NCI-H345 (cell line): Measurements from ENCODE around the gene LGALS3BP.

Source experiments
- DNase-seq: peaks from one replicate; lab custom pipeline; 2025; lab: John Stamatoyannopoulos, UW

The LGALS3BP gene

DNA sequence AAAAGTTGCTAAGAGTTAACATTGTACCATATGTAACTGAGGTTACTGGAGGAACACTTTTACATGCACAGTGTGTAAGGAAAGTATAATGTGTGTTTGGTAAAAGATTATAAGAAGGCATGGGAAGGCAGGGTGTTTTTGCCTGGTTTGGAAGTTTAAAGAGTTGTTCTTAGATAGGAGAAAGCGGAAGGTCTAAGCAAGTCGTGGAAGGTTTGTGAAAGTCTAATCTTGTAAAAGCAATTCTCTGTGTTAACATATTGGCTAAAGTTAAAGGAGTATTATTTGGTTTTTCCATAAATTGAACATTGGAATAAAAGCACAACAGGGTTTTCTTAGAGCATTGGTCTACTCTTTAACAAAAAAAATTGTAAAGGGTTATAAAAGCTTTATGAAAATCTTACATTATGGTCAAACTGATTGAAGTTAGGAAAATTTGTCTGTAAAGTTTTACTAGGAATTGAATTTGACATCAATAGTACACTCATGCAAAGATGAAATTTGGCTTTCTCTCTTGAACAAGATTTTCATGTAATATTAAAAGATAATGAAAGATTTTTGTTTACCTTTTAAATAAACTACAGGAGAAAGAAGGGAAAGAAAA, 34.5 kb upstream of the LGALS3BP start:
- no peak for DNase-seq

DNA sequence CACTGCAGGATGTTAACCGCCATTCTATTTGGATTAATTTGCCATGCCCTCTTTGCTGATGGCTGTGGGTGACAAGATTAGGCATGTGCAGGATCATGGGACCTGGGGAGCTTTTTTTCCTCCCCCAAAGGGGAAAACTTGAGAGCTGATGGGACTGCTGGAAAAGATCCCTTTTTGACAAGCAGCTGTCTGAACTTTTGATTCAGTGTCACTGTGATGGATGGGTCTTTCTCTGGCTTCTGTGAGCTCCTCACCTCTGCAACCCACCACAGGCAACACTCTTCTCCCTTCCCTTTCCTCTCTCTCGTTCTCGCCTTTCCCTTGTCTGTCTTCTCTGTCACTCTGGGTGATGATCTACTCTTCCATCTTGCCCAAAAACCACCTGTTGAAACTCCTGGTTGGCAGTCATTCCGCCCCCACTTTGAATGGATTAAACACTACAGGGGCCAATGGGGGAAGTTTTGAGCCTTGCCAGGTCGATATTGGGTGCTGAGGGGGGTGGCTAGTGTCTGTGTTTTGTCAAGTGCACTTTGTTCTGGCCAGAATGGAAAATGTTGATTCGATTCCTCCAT, 32.9 kb upstream of the LGALS3BP start:
- DNase-seq, result no peak

DNA sequence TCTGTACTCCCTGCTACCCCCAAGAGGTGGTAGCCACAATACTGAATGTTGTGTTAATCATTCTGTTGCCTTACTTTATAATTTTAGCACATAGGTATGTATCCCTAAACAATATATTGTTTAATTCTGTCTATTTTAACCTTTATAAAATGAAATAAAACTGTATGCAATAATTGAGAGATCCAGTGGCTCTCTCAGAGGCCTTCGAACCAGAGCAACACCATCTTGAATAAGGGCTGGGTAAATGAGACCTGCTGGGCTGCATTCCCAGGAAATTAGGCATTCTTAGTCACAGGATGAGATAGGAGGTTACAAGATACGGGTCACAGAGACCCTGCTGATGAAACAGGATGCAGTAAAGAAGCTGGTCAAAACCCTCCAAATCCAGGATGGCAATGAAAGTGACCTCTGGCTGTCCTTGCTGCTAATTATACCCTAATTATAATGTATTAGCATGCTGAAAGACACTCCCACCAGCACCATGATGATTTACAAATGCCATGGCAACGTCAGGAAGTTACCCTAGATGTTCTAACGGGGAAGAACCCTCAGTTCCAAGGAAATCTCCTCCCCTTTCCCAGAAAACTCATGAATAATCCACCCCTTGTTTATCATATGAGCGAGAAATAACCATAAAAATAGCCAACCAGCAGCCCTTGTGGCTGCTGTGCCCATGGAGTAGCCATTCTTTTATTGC, 31.9 kb upstream of the LGALS3BP start:
- no peak for DNase-seq

DNA sequence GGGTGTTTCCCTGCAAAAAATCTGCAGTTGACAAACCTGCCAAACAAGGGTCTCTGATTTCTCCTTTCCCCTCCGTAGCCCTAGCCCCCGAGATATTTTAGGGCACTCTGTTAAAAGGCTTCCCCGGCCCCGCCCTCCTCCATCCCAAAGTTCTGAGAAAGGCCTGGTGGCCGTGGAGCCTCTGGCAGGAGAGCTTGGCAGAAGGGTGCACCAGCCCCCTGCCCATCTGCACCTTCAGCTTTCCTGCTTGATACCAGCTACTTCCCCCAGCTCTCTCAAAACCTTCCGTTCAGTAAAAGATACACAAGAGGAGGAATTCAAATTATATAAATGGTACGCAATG, 30.6 kb upstream of the LGALS3BP start:
- DNase-seq, result no peak

DNA sequence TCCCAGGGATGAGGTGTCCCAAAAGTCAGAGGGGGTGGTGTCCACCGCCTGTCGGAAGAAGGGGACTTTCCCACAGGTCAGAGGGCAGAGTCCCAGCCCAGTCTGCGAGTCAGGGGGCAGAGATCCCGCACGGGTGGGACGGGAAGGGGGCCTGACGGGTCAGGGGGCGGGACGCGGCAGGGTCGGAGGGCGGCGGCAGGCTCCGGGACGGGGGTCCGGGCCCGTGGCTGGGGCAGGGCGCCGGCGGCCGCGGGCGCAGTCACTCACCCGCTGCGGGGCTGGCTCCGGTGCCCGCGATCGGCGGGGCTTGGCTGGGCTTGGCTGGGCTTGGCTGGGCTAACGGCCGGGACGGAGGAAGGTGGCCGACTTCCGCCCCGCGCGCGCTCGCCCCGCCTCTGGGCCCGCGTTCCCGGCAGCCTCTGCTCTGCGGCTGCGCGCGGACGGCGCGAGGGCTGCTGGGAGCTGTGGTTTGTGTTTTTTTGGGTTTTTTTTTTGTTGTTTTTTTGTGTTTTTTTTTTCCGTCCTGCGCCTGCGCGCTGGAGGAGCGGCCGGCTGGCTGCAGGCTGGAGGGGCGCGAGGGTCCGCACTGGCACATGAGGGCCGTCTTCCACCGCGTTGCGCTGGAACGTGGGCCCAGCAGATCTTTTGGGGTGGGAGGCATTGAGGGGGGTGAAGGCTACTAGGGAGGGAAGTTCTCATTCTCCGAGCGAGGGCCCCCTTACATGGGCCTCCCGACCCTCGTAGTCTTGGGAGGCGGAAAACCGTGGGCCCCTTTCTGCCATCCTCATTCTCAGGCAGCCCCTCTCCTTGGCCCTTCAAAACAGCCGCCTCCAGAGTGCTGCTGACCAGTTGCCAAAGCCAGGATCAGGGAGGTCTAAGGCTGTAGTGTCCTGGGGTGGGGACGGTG, 29.9 kb upstream of the LGALS3BP start, which contains the start of gene CANT1:
Gene CANT1, minus strand, starts transcription at position 368 of the 907 bp plus-strand sequence. CDS start 12,142 bp downstream, outside the sequence.
- peak; percentile 84 for DNase-seq

DNA sequence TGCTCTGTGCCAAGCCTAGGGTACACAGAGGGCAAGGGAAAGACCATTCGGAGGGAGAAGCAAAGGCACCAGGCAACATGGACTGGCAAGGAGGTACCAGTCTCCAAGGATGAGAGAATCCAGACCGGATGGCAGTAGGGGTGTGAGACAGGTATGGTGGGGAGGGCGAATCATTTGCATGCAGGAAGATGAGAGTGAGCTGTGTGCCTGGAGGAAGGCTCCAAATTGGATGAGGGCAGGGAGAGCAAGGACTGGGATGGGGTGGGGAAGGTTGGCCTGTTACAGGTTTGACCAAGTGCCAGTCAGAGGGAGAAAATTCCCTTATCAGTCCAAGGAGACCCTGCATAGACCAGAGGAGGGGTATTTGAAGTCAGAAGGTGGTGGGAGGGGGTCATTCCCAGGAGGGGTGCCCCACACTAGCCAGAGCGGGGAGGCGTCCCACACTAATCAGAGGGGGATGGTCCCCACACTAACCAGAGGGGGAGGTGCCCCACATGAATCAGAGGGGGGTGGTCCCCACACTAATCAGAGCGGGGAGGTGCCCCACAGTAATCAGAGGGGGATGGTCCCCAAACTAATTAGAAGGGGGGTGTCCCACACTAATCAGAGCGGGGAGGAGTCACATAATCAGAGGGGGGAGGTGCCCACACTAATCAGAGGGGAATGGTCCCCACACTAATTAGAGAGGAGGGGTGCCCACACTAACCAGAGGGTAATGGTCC, 29.1 kb upstream of the LGALS3BP start:
- DNase-seq, result no peak

DNA sequence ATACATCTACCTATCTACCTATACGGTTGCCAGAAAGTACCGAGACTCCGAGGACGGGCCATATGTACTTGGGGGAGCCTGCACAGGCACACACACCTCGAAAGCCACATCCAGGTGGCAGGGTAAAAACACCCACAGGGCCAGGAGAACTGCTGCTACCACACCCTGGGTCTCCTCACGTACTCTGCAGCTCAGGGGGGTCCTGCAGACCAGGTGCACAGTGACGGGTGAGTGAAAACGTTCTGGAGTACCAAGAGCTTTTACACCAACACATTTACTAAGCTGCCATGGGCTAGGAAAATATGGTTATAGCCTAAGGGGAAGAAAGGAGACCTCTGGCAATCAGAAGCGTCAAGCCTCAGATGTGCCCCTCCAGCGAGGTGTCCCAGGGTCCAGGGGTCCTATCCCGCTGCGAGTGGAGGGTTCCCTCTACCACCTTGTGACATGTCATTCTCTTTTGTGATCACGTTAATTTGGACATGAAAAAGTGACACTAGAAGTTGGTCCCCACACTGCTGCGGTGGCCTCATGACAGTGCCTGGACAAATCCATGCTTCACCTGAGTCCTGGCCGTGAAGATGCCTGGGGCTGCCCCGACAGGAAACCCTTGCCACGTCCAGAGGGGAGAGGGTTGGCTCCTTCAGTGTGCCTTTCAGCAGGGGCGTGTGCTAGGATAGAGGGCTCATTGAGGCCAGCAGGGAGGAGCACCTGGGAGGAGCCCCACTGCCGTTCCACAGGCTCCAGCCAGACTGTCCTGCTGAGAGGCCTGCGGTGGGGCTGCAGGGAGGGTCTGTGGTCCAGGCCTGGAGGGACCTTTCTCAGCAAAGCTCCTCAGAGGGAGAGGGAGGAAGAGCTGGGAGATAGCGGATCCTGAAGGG, 28.0 kb upstream of the LGALS3BP start:
- DNase-seq, result no peak

DNA sequence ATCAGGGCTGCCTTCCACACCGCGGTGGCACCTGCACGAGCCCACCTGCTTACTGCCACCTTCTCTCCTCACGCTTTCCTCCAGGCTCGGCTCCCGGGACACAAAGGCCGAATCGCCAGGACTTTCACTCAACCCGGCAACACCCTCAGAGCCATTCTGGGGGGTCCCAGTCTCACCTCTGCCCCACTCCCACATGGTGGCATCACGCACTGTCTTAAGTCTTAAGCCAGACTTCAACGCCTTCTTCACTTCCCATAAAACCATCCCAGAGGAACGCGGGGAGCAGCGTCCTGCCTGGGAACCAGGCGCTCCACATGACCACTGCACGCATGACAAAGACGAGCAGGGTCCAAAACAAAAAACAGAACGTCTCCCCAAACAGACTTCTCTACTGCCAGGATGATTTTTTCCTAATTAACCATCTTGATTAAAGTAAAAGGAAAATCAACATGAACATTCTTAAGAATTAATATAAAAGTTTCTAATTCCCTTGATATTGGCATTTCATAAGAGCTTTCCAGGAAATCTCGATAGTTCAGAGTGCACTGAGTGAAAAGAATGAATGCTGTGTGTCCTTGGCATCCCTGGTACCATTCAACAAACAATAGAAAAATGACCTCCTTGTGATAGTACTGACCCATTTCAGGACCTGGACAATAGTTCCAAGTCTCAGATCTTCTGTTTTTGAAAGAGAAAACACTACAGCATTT, 27.2 kb upstream of the LGALS3BP start:
- no peak for DNase-seq

DNA sequence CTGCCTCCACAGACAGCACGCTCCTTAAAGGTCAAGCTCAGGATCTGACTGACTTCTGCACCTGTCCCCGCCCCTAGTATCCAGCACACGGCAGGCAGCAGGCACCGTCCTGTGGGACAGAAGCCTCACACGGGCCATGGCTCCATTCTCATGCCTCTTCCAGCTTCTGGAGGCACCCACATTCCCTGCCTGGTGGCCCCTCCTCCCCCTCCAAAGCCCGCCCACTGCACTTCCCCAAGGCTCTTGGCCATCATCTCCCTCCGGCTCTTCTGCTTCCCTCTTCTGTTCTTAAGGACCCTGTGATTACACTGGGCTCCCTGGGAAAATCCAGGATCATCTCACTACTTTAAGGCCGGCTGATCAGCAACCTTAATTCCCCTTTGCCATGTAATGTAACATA, 26.3 kb upstream of the LGALS3BP start:
- no peak for DNase-seq

DNA sequence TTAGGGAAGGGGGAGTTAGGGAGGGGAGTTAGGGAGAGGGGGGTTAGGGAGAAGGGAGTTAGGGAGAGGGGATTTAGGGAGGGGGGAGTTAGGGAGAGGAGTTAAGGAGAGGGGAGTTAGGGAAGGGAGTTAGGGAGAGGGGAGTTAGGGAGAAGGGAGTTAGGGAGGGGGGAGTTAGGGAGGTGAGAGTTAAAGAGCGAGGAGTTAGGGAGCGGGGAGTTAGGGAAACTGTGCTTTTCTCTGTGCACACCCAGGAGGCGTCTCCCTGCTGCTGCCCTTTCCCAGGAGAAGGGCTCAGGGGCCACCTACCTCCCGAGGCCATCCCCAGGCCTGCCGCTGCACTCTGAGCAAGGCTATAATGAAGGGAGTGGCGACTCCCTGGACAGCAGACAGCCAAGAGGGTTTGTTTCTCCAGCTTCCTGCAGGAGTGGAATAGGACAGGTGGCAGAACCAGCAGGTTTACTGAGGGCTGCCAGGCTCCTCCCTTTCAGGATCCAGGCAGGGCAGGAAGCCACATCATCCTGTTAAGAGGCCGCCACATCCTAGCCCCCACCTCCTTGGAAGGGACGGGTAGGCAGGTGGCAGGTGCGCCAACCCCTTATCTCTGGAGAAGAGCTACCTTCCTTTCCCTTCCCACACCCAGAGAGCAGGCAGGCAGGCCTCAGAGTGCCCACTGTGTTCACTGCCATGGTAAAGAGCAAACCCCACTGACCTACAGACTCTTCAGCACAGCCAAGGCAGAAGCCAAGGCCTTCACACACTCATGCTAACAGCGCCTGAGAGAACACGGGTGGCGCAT, 25.5 kb upstream of the LGALS3BP start:
- peak; percentile 95 for DNase-seq

DNA sequence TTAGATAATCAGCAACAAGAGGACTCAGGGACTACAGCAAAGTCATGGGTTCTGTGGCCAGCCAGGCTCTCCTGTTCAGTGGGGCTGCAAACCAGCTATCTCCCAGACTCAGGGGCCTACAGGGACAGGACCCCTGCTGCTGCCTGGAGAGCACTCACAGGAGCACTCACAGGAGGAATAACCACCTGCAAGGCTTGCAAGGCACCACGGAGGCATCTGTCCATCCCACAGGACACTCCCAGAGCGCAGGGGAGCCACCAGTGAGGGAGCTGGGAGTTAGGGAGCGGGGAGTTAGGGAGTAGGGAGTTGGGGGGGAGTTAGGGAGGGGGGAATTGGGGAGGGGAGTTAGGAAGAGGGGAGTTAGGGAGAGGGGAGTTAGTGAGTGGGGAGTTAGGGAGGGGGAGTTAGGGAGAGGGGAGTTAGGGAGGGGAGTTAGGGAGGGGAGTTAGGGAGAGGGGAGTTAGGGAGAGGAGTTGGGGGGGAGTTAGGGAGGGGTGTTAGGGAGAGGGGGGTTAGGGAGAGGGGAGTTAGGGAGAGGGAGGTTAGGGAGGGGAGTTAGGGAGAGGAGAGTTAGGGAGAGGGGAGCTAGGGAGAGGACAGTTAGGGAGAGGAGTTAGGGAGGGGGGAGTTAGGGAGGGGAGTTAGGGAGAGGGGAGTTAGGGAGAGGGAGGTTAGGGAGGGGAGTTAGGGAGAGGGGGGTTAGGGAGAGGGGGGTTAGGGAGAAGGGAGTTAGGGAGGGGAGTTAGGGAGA, 24.1 kb upstream of the LGALS3BP start:
- peak; percentile 34 for DNase-seq

DNA sequence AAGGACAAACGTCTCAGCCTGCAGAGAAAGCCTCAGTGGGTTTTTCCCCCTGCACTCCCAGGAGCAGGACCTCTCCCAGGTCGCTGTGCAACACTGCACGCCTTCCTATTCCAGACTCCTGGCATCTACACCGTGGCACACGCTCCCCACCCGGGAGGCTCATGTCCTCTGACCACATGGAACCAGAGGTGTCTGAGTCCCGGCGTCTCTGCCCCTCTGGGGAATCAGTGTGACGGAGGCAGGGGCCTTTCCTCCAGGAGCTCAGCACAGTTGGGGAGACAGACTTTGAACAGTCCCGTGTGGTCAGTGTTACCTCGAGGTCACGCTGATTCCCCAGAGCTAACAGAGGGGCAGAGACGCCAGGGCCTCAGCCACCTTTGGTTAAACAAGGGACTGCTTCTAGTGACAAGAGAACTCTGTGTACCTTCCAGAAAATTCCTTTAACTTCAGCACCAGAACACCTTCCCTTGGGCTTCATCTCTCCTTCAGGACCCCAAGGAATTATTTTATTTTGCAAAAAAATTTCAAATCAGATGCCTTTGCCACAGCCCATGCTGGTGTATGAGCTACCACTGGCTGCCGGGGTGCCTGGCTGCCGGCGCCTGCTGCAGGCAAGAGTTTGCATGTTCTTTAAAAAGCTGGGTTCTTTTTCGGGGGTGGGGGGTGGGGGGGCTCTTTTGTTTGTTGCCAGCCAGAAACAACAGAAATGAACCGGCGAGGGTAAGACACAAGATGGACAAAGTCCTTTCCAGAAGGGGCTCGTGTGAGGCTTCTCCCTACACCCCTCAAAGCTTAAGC, 23.3 kb upstream of the LGALS3BP start:
- DNase-seq, result no peak

DNA sequence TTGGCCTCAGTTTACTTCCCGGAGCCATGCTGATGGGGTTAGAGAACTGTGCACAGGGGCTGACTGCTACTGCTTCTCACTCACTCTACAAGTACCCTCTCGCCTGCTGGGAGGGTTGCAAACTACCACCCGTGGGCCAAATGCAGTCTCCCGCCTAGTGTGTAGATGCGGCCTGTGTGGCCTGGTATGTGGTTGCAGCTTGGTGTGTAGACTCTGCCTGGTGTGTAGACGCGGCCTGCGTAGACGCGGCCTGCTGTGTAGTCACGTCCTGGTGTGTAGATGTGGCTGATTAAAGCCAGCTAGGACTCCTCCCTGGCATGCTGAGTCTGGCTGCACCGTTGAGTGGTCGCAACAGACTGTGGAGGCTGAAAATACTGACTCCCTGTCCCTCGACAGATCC, 22.6 kb upstream of the LGALS3BP start:
- DNase-seq, result no peak

DNA sequence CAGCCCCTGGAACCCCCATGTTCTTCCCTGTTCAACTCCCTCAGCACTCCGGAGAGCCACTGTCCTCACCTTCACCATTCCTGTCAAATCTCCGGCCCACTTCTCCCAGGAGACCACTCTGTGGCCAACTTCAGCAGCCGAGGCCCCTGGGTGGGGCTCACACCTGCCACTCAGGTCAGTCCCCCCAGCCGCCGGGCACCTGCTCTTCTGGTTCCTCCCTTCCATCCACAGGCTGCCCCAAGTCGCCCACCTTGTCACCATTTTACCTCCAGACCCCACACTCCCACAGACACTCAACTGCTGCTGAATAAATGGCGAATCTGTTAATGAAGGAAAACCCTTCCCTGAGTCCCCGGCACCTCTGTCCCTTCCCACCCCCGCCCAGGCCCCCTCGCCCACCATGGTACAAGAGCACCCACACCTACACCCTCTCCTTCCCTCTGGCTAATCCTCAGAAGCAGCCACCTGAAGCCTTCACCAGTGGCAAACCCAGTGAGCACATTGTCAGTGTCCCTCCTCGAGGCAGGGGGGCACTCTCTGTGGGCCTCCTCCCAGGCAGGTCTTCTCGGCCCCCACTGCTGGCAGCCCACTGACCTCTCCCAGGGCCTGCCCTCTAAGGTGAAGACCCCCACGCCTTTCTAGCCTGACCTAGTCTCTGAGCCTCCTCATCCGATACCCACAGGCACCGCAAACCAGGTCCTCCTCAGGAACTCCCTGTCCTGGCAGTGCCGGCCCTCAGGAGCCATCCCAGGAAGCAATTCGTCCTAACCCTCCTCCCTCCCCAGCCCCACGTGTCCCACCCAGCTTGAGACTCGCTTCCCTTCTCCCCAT, 21.7 kb upstream of the LGALS3BP start:
- DNase-seq, result no peak

DNA sequence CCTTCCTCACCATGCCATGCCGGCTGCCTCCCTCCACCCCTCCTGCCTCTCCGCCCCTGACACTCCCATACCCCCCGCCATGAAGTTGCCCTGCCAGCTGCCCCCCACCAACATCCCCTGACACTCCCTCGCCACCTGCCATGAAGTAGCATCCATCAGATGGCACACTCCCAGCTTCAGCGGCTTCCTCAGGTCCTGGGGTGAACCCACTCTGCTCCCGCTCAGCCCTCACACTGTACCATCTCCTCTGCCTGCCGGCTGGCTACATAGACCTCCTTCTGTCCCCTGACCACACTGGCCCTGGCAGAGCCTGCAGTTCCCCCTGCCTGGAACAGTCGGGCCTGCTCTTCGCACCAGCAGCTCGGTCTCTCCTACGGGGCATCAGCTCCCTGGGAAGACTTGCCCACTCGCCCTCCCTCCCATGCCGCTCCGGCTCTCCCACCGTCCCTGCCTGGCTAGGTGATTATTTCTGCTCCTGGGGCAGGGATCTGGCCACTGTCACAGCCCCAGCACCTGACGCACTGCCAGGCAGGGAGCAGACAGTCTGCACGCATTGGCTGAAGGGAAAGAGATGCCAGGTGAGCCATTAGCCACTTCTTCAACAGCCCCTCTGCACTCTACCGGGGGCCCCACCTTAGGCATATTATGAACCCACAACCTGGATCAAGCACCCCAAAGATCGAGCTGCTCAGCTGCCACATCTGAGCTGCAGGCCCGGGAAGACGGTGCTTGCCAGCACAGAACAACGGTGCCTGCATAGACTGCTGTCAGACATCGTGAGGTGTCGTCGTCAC, 20.9 kb upstream of the LGALS3BP start:
- DNase-seq, result no peak

DNA sequence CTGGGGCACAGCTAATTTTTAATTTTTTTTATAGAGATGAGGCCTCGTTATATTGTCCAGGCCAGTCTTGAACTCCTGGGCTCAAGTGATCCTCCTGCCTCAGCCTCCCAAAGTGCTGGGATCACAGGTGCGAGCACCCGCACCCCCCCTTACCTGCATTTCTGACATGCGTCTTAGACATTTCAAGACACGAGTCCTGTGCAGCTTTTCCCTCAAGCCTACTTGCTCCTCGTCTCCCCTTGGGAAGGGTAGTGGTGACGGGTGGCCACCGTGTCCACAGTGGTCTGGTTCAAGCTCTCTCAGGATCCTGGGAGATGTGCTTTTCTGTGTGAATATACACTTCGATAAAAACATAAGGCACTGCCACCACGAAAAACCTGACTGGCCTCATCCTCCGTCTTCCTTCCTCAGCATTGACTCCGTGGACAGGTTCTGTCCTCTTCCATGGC, 20.2 kb upstream of the LGALS3BP start:
- DNase-seq, result no peak
